Activated CD4-positive, CD25-positive, alpha-beta regulatory T cell treated with anti-CD3 and anti-CD28 coated beads, Interleukin-2, amount 50 U/mL, for 16 hours (primary cell): ENCODE measurements around the gene SUPT4H1.

Source experiments
- DNase-seq: peaks from one replicate; pipeline ENCODE4 v3.0.0-alpha.2; 2020; ENCODE audit warnings: low read depth, low spot score

Gene SUPT4H1

DNA sequence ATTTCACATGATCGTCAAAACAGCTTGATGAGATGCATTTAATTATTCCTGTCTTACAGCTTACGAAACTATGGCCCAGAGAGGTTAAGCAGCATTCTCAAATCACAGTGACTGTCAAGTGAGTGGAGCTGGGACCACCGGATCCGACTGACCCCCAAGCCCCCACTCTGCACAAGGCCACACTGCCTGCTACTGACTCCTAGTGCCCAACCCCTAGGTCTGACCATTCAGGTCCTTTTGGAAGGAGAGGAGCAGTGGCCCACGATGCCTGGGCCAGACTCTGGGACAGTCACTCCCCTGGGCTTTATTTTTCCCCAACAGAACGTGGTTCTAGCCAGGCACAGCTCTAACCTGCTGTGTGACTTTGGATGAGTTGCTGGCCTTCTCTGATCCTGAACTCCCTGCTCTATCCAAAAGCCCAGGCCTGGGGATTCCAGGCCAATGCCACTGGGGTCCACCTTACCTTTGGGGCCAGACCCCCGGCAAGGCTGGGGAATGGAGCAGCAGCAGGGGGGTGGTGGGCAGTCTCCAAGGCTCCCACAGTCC, 33.3 kb downstream of the SUPT4H1 start:
- DNase-seq, result no peak

- DNase-seq, result no peak
Observed at GRCh38 chr17:58318065-58318481, 33.9 kb downstream of the SUPT4H1 start.

DNA sequence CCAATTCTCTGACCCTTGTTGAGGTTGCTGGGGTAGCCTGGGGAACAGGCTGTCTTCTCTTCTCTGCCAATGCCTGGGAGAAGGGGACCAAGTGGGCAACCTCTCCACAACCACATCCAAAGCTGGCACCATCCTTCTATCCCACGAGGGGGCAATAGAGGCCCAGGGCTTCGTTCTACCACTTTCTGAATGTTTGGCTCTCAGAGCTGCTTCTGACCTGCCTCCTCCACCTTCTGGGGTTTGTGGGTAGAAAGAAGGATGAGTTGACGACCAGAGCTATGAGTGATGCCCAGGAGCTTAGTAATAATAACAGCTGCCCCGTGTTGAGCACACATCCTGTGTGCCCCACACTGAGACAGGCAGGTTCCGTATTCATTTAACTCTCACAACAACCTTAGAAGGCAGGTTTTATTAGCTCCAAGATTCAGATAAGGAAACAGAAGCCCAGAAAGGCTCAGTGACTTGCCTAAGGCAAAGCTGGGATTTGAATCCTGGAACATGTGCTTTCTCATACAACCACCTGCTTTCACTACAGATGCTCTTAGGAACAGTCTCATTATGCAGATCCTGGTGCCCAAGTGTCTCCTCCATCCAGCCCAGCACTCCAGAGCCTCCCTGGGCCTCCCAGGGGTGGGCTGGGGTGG, 34.5 kb downstream of the SUPT4H1 start:
- no peak for DNase-seq

GRCh38 chr17:58316260-58316960, 35.6 kb downstream of the SUPT4H1 start:
- no peak for DNase-seq

DNA sequence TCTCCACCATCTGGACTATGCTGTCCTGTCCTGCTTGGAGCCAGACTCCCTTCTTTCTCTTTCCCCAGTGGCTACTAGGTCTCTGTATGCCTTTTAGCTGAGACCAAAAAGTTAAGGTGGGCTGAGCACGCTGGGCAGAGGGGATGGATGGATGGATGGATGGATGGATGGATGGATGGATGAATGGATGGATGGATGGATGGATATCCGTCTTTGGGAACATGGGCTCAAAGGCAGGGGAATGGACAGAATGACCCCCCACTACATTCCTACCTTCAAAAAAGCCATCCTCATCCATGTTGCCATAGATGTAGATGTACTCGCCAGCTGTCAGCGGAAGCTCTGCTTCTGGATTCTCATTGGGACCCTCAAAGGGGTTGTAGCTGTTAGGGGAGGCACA, 36.3 kb downstream of the SUPT4H1 start:
- no peak for DNase-seq

DNA sequence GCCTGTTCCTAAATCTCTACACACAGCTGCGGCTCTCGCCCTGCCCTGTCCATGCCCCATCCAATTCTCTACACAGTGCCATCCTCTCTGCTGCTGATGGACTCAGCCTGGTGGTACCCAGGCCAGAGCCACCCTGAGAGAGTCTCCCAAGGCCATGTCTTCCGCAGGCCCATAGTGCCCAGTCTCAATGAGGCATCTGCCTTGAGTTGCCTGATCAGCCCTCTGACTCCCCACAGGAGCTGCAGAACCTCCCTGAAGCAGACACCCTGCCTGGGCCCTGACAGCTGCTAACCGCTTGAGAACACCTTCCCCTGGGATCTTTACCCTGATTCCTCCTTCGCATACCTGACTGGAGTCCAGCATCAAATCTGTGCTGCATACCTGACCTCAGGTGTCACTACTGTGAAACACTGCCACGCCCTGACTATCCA, 36.7 kb downstream of the SUPT4H1 start:
- DNase-seq, result no peak

GRCh38 chr17:58314706-58315015, 37.3 kb downstream of the SUPT4H1 start:
- no peak for DNase-seq

DNA sequence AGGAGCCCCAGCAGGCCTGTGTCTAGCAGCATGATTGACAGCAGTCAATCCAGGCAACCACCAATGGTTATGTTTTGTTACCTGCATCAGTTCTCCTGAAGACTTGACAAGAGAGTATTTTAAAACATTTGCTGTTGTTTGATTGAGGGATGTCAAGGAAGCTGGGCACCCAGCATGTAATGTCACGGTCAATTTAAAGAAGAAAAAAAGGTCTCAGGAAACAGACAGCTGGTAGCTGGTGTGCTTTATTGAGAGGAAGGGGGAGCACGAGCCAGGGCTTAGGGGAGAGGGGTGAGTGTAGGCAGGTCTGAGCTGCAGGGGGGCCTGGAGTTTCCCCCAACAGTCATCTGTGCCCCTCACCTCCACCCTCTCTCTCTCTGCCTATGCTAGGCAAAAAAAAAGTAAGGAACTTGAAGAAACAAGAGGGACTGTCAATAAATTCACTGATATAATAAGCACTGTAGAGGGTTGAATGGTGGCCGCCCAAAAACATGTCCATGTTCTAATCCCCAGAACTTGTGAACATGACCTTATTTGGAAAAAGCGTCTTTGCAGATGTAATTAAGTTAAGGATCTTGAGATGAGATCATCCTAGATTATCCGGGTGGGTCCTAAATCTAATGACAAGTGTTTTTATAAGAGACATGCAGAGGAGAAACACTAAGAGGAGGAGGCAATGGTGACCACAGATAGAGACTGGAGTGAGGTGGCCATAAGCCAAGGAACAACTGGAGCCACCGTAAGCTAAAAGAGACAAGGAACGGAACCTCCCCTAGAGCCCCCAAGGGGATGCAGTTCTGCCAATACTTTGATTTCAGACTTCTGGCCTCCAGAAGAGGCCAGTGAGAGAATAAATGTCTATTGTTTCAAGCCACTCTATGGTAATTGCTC, 37.9 kb downstream of the SUPT4H1 start:
- DNase-seq, result no peak

DNA sequence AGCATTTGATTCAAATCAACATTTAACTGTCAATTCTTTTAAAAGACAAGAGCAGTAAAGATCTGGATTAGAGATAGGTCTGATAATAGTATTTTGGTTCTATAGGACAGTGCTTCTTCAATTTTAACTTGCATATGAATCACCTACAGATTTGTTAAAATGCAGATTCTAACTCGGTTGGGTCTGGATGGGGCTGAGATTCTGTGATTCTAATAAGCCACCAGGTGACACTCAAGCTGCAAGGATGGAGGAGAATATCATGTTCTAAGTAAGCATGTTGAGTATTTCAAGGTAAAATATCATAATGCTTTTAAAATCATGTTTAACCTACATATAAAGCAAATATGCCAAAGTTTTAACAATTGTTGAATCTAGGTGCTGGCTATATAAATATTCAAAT, 39.2 kb downstream of the SUPT4H1 start:
- DNase-seq, result no peak

- DNase-seq, result no peak
Observed at GRCh38 chr17:58312021-58312630, 39.9 kb downstream of the SUPT4H1 start.

DNA sequence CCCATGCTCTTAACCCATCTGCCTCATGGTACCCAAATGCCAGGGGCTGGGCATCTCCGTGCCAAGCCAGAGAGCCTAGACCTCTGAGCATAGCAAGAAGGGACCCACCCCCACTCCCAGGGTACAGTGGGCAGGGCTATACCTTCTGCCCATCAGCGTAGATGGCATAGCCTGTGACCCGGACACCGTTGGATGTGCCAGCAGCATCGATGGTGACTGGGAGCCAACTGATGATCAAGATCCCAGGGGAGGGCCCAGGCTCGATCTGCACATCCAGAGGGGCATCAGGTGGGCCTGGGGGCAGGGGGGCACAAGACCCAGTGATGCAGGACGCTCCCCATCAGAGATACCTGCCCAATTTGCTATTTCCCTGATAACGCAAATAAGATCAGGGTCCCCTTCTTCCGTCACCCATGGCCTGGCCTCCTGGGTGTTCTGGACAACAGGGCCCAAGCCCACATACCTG, 40.5 kb downstream of the SUPT4H1 start:
- DNase-seq, result no peak

DNA sequence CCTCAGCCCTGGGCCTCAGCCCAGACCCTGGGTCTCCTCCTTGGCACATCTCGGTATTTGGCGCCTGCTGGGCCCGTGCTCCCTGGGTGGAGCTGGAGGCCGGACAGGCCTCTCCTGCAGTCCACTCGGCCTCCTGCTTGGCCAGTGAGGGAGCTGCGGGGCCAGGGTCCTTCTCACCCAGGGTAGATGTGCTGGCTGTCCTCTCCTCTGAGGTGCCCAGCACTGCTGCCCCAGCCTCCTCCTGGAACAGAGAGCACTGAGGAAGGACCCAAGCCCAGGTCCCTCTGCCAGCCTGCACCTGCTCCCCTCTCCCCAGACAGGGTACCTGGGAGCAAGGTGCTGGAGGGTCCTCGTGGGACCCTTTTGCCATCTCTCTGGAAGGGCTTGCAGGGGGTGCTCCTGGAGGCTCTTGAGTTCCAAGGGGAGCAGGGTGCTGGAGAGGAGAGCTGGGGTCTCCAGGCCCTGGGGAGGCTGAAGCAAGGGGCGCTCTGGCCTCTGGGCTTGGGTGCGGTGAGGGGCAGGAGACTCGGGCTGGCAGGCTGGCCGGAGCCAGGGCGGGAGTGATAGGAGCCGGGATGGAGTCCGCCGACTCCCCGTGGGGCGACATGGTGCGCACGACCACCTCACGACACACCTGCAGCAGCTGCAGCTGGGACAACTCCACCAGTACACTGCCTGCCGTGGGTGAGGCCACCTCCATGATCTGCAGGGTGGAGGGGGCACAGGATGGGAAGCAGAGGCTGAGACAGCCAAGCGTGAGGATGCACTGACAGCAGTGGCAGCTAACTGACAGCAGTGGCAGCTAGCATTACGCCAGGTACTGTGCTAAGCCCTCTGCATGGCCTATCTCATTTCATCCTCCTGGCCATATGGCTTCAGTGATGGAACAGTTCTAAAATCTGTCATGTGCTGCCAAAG, 41.2 kb downstream of the SUPT4H1 start:
- no peak for DNase-seq

GRCh38 chr17:58309918-58310259, 42.1 kb downstream of the SUPT4H1 start:
- DNase-seq, result no peak

- no peak for DNase-seq
Observed at GRCh38 chr17:58308985-58309917, 42.8 kb downstream of the SUPT4H1 start.

- no peak for DNase-seq
Observed at GRCh38 chr17:58308173-58308984, 43.6 kb downstream of the SUPT4H1 start.

GRCh38 chr17:58307468-58308172, 44.4 kb downstream of the SUPT4H1 start:
- DNase-seq, result no peak

GRCh38 chr17:58306131-58306951, 45.7 kb downstream of the SUPT4H1 start:
- no peak for DNase-seq
